ENCODE data around the gene ANKRD33B. TPM values are rescaled to one million over a fixed set of nuclear protein-coding genes. Genes with fewer than 3 reads are reported as not detected.

ANKRD33B gene
- total RNA-seq, 4 donors from 2014 or later: 21.3 to 34.9 (median 30.5) TPM

GRCh38 chr5:10520706-10521105 lies 43.2 kb upstream of the ANKRD33B start:
- DNase-seq (ENCODE audit: low spot score in 2 of 2): no peak
- peaks cover 0 to 22% (median 0%) of the 10 kb centered on the region in 4 donors for H3K4me1 ChIP-seq
- no peak overlapping the region for H3K4me3 ChIP-seq
- WGBS, 2 donors: 39 to 42% methylated on average over 4 of the region's 4 CpGs
- H3K36me3 ChIP-seq: no peaks in the 10 kb centered on the region
- H3K27me3 ChIP-seq: no peaks in the 10 kb centered on the region
- H3K9me3 ChIP-seq: no peaks in the 10 kb centered on the region
- peak overlapping the region in 2 of 4 donors; percentile 3 to 32 for H3K27ac ChIP-seq
- TF ChIP-seq CTCF (IDR thresholded peaks at IDR 0.05) (no peak), POLR2A (IDR thresholded peaks at IDR 0.05) (no peak), EP300 (IDR thresholded peaks at IDR 0.05) (no peak)

- TF ChIP-seq EP300 (IDR thresholded peaks at IDR 0.05): no peak
- TF ChIP-seq POLR2A (IDR thresholded peaks at IDR 0.05): no peak
- no peak for TF ChIP-seq CTCF (IDR thresholded peaks at IDR 0.05)
- no peaks in the 10 kb centered on the region for H3K36me3 ChIP-seq
These were observed 42.2 kb upstream of the ANKRD33B start for GRCh38 chr5:10521466-10522223.

DNA sequence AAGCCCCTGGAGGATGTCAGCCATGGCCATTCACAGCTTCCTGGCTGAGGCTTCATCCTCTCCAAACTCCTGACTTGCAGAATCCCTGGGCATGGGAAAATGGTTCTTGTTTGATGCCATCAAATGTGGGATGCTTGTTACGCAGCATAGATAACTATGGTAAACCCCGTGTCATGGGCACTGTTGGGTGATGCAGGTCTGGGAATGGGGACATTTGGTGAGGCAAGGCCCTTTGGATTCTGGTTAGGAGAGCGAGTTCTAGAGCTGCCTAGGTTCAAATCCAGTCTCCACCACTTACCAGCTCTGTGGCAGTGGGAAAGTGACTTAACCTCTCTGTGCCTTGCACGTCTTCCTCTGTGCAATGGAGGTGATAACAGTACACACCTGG lies 41.7 kb upstream of the ANKRD33B start:
- Histone ChIP-seq H3K4me1 (peaks cover 0 to 18% (median 0%) of the 10 kb centered on the region in 4 donors), H3K27me3 (no peaks in the 10 kb centered on the region), H3K36me3 (no peaks in the 10 kb centered on the region), H3K27ac (no peak overlapping the region), H3K9me3 (no peaks in the 10 kb centered on the region), H3K4me3 (no peak overlapping the region)
- 100% methylated on average over 4 of the region's 4 CpGs for WGBS, 2 donors
- TF ChIP-seq EP300 (IDR thresholded peaks at IDR 0.05) (no peak), CTCF (IDR thresholded peaks at IDR 0.05) (no peak), POLR2A (IDR thresholded peaks at IDR 0.05) (no peak)
- DNase-seq (ENCODE audit: low spot score in 2 of 2): no peak

More at GRCh38 chr5:10521466-10522223, 42.2 kb upstream of the ANKRD33B start:
- no peak for DNase-seq (ENCODE audit: low spot score in 2 of 2)
- no peak overlapping the region for H3K4me3 ChIP-seq
- no peaks in the 10 kb centered on the region for H3K27me3 ChIP-seq
- no peak overlapping the region for H3K27ac ChIP-seq
- H3K9me3 ChIP-seq: no peaks in the 10 kb centered on the region
- 91% methylated on average over 13 of the region's 14 CpGs for WGBS, 2 donors
- H3K4me1 ChIP-seq: peaks cover 0 to 22% (median 0%) of the 10 kb centered on the region in 4 donors

GRCh38 chr5:10524376-10525123 lies 39.3 kb upstream of the ANKRD33B start:
- Histone ChIP-seq H3K9me3 (no peaks in the 10 kb centered on the region), H3K27me3 (no peaks in the 10 kb centered on the region), H3K4me3 (no peak overlapping the region), H3K36me3 (no peaks in the 10 kb centered on the region), H3K4me1 (peaks cover 0 to 4% (median 0%) of the 10 kb centered on the region in 4 donors), H3K27ac (no peak overlapping the region)
- TF ChIP-seq POLR2A (IDR thresholded peaks at IDR 0.05): no peak
- no peak for TF ChIP-seq CTCF (IDR thresholded peaks at IDR 0.05)
- WGBS, 2 donors: 81 to 83% methylated on average over 17 to 19 of the region's 19 CpGs
- peak; percentile 63 to 77 for DNase-seq (ENCODE audit: low spot score in 2 of 2)

DNA sequence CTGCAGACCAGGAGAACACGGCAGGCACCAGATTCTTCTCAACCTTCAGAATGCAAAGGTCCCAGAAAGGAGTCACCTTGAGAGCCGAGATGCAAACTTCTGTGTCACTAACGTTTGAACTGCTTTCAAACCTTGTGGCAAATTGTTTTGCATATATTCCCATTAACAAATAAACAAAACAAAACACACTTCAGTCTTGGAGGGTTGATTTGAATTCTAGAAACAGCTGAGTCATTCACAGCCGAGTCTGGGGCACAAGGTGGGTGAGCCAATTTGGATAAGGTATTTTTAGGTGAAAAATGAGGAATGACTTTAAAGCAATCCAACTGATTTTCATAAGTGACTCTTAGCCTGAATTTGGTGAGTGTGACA lies 38.8 kb upstream of the ANKRD33B start:
- Histone ChIP-seq H3K36me3 (no peaks in the 10 kb centered on the region), H3K4me3 (no peak overlapping the region), H3K4me1 (peaks cover 0 to 4% (median 0%) of the 10 kb centered on the region in 4 donors), H3K27ac (no peak overlapping the region), H3K27me3 (no peaks in the 10 kb centered on the region), H3K9me3 (no peaks in the 10 kb centered on the region)
- 71 to 74% methylated on average over 4 of the region's 4 CpGs for WGBS, 2 donors
- no peak for DNase-seq (ENCODE audit: low spot score in 2 of 2)
- no peak for TF ChIP-seq EP300 (IDR thresholded peaks at IDR 0.05)
- TF ChIP-seq CTCF (IDR thresholded peaks at IDR 0.05): no peak
- TF ChIP-seq POLR2A (IDR thresholded peaks at IDR 0.05): no peak

Measured in tibial nerve (tissue), 4 donors.